ENCODE data around the gene UBE2R2. TPM values are rescaled to one million over a fixed set of nuclear protein-coding genes. Genes with fewer than 3 reads are reported as not detected.

UBE2R2 gene
- total RNA-seq, 2 donors from 2014 or later: 30.5 to 33.5 TPM

DNA sequence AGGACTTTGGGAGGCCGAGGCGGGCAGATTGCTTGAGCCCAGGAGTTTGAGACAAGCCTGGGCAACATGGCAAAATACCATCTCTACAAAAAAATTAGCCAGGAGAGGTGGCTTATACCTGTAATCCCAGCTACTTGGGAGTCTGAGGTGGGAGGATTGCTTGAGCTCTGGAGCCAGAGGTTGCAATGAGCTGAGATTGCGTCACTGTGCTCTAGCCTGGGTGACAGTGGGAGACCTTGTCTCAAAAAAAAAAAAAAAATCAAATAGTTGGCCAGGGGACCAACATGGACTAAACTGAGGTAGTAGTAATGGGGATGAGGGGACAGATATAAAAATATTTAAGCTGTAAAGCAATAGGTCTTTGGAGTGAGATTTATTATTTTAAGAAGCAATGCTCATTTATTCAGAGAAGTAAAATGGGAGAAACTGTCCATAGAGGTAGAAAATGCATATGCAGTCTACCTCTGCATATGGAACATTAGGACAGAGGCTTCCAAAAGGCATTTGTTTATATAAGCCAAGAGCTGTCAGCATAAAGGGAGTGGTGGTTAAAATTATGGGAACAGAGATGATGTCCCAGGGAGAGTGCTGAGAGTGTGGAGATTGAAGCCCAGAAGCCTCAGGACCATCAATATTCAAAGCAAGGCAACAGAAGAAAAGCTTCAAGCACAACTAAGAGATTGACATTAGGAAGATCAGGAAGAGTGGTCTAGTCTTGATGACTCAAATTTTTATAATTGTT lies 98.1 kb downstream of the UBE2R2 start:
- no peak for ATAC-seq
- intact Hi-C loops (cut with DNase I): no loop called here

GRCh38 chr9:33917036-33917435 lies 100.1 kb downstream of the UBE2R2 start:
- intact Hi-C loops (cut with DNase I): no loop called here
- no peak for DNase-seq
- ATAC-seq: no peak

More for the DNA sequence above, 98.1 kb downstream of the UBE2R2 start:
- DNase-seq: no peak

DNA sequence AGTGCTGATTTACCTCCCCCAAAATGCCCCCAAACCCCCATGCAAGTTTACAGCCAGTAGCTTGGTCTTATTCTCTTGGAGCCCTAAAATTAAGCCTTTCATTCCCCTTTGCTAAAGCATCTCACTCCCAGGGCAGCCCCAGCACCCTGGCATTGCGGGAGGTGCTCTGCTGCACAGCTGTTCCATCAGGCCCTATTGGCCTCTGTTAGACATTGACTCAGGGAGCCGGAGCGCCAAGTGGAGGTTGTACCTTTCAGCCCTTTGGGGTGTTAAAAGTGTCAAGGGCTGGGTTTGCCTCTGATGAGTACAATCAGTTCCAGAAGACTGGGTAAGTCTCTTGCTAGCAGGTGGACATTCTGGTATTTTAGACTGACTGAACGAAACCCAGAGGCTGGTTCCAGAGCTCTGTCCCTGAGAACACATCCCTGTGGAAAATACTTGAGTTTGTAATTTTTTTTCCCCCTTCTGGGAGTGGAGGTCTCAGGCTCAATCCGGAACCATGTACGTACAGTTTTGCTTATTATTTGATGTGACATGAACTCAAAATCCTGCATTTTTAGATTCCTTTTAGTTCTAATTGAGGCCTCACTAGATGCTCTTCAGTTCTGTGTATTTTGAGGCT lies 102.4 kb downstream of the UBE2R2 start:
- intact Hi-C loops (cut with DNase I): no loop called here
- no peak for DNase-seq
- no peak for ATAC-seq

DNA sequence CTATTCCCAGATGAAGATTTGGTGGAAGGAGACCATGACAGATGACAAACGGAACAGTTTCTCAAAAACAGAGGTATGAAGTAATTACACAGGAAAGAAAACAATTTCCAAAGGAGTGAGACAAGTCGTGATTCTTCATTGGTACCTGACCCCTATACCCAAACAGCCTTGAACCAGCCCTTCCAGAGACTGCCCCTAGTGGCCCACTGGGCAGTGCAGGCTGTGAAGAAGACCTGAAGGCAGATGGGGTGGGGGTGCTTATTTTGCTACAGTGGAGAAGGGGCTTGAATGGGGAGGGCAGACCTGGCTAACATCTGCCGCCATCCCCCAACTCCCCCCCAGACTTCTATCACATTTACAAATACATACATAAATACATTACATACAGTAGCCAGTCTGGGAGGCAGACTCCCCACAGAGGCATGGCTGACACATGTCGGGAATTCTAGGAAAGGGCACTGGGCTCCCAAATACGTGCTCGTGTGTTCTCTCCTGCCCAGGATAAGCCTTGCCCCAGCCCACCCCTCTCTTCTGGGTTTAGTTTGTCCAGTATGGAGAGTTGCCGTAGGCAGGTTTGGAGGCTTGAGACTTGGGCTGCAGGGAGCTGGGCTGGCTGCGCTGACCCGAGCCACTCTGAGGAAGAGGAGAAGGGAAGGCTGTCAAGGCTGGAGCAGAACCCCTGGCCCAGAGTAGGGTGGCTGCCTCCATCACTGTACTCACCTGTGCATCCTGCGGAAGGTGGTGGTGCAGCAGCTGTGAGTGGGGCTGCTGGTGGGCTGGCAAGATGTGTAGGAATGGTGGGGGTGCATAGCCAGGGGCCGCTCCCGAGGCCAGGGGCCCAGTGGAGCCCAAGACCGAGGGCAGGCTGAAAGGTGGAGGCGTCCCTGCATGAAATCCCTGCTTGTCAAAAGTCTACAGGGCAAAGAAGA lies 105.3 kb downstream of the UBE2R2 start:
- intact Hi-C loops (cut with DNase I): loop anchor here (5.0 to 10.0 kb wide), 2 partner anchors 110 to 153 kb away; no protein-coding TSS in a partner anchor
- no peak for DNase-seq
- ATAC-seq: peak; percentile 4 to 13

DNA sequence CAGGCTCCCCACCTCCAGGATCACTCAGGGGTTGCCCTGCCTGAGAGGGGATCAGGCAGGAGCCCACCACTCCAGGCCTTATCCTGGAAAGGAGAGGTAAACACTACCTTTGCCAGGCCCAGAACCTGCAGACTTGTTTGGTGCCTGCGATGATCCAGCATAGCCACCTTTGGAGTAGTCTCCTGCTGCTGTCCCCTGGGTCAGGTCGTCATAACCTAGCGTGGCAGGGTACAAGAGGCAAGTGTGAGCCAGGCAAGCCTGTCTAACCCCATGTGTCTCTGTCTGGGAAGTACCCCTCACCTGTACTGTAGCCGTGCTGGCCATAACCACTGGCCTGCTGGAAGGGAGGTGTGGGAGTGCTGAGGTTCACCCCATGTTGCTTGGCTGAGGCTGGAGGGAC lies 106.1 kb downstream of the UBE2R2 start:
- intact Hi-C loops (cut with DNase I): loop anchor here (5.0 to 10.0 kb wide), 2 partner anchors 111 to 152 kb away; no protein-coding TSS in a partner anchor
- ATAC-seq (no peak), DNase-seq (no peak)

DNA sequence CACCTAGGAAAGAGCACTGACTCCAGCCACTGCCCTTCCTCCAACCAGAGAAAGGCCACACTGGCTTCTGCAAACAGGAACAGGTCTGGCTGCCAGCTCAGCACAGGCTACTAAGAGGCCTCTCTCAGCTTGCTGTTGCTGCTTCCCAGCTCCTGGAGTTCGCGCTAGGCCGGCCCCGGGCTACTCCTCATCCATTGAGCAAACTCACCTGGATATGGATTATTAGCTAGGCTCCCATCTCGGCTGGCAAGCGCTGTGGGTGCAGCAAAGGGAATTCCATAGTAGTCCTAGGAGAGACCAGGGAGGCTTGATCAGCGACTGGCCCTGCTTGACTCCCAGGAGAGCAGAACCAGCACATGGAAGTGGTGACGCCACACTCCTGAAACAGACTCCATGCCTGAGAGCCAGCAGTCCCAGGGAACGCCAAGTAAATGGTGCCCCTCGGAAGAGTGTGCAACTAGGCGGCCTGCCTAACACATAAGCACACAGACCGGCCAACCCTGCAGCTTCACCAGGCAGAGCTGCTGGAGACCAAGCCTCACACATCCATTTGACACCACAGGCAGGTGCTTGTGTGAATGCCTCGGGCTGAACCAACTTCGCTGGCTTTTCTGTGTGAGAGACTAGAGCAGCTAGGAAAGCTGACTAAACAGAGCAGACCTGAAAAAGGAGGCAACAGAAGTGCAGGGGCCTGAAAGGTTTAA lies 107.2 kb downstream of the UBE2R2 start:
- no peak for ATAC-seq
- no peak for DNase-seq
- intact Hi-C loops (cut with DNase I): loop anchor here (5.0 to 10.0 kb wide), 2 partner anchors 112 to 151 kb away; no protein-coding TSS in a partner anchor

- DNase-seq: no peak
- peak; percentile 51 to 57 for ATAC-seq
- intact Hi-C loops (cut with DNase I): loop anchor here (5.0 to 10.0 kb wide), 2 partner anchors 113 to 150 kb away; no protein-coding TSS in a partner anchor
Measured at GRCh38 chr9:33924978-33925797, 108.2 kb downstream of the UBE2R2 start.

- no peak for DNase-seq
- ATAC-seq: no peak
- intact Hi-C loops (cut with DNase I): loop anchor here (10.0 kb wide), 1 partner anchor 148 kb away; no protein-coding TSS in a partner anchor
Measured at GRCh38 chr9:33926746-33927485, 110.0 kb downstream of the UBE2R2 start.

GRCh38 chr9:33927694-33928093 lies 110.7 kb downstream of the UBE2R2 start:
- intact Hi-C loops (cut with DNase I): loop anchor here (10.0 kb wide), 1 partner anchor 147 kb away; no protein-coding TSS in a partner anchor
- DNase-seq (no peak), ATAC-seq (no peak)

DNA sequence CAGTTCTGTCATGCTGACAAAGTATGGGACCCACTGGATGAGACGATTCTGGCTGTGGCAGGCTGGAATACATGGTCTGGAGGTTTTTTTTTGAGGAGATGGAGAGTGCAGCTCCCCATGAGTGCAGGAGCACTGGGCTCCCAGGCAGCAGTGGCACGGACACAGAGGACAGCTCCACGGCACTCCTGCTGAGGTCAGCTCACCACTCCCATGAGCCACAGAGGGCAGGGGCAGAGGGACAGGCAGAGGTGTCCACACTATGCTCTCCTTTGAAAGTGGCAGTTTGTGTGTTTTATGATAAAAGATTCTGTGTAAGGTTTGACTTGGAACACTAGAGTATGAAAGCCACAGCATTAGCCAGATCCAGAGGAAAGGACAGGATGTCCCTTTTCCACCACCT lies 114.4 kb downstream of the UBE2R2 start:
- ATAC-seq (no peak), DNase-seq (no peak)
- intact Hi-C loops (cut with DNase I): no loop called here

DNA sequence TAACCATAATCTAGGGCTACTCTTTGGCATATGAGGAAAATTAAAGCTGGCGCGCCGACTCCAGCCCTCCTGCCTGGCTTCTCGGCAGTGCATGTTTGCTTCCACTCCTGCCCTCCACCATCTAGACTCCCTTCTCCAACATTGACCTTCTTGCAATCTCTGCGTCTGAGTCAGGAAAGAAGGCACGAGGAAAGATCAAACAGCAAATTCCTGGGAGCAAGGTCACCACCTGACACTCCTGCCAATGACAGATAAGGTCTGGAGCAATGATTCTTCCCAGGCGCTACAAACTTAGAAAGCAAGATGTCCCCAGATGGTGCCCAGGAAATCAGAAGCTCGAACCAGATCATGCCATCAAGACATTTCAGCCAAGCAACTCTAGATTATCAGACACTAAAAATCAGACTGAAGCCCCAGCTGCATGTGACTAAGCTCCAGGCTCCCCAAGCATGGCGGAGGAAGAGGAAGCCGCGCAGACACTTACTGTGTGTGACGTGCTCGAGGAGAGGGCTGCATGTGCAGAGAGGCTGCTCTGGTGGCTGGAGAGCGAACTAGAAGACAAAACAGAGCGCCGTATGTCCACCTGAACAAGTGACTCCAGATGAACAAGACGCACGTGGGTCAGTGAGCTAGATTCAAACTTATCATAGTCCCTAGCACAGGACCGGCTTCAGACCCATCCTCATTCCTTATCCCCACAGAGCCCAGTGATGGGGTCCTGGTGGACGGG lies 115.3 kb downstream of the UBE2R2 start:
- ATAC-seq: no peak
- intact Hi-C loops (cut with DNase I): no loop called here
- no peak for DNase-seq

DNA sequence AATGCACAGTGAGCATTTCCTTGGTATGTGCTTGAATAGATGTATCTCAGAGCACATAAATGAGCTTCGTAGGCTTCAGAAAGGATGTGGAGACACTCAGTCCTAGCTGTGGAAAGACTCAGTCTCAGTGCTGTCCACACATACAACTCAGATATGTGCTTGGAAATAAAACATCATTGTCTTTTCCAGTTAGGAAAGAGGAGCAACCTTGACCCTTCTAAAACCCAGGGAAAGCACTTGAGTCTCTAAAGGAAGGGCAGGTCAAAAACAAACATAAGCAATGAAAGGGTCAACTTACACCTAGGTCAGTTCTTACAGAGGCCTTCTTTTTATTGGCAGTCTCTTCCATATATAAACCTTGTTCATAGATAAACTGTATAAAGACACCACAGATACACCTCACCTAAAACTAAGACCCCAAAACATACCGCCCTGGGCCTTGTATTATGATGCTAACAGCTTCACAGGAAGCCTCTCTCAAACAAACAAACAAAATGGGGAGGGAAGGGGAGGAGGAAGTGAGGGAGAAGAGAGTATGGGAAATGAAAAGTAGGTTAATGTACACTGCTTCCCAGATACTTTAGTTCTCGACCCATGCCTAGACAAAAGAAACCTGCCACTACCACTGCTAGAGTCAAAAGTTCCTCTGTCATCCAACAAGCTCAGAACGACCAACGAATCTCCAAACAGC lies 117.4 kb downstream of the UBE2R2 start:
- intact Hi-C loops (cut with DNase I): no loop called here
- no peak for ATAC-seq
- no peak for DNase-seq

DNA sequence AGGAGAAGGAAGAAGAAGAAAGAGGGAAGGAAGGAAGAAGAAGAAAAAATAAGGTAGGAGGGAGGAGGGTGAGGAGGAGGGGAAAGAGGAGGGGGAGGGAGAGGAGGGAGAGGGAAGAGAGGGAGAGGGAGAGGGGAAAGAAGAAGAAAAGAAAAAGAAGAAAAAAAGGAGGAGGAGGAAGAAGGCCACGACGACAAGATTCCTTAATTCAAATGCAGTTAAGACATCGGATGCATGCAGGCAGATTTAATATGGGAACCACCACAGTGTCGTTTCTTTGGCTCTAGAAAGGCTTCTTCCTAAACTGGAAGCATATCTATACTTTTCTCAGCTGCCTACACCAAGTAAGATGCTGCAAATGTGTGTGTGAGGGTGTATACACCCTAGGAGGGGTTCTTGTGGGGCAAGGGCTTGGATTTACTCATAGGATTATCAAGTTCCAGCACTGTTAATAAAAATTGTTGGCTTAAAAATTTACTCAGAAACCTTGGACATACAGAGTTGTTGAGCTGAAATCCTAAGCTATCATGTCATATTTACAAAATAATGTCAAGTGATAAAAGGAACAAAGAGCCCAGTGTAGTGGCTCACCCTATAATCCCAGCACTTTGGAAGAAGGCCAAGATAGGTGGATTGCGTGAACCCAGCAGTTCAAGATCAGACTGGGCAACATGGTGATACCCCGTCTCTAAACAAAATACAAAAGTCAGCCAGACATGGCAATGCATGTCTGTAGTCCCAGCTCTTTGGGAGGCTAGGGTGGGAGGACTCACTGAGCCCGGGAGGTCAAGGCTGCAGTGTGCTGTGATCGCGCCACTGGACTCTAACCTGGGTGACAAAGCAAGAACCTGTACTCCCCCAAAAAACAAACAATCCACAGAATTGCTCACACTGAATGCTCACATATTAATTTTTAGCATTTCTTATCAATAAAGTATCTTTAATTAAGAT lies 123.2 kb downstream of the UBE2R2 start:
- ATAC-seq: no peak
- DNase-seq: no peak
- intact Hi-C loops (cut with DNase I): no loop called here

GRCh38 chr9:33942471-33943083 lies 125.6 kb downstream of the UBE2R2 start:
- no peak for DNase-seq
- ATAC-seq: no peak
- intact Hi-C loops (cut with DNase I): no loop called here

DNA sequence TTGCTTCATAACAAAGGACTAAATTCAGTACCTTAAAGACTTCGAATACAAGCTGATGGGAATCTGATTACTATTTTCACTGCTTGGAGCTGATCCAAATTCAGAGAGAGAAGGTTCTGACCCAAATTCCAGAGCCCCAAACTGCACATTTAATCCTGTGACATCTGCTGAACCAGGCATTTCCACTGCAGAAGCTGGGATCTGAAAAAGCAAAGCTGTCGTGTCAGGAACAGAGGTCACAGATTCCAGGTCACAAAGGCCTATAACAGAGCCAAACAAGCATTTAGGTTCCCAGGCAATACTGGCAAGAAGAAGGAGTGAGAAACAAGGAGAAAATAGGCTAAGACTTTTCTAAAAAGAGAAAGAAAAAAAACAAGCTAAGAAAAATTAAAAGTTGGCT lies 126.4 kb downstream of the UBE2R2 start:
- DNase-seq: no peak
- intact Hi-C loops (cut with DNase I): no loop called here
- ATAC-seq: no peak

Data from left cardiac atrium (tissue), 4 donors.